Measurements from ENCODE around the gene MRPL14. TPM values are rescaled to one million over a fixed set of nuclear protein-coding genes. Genes with fewer than 3 reads are reported as not detected.

Gene MRPL14
- total RNA-seq, 4 donors from 2014 or later: 8.8 to 36.6 (median 18.9) TPM

DNA sequence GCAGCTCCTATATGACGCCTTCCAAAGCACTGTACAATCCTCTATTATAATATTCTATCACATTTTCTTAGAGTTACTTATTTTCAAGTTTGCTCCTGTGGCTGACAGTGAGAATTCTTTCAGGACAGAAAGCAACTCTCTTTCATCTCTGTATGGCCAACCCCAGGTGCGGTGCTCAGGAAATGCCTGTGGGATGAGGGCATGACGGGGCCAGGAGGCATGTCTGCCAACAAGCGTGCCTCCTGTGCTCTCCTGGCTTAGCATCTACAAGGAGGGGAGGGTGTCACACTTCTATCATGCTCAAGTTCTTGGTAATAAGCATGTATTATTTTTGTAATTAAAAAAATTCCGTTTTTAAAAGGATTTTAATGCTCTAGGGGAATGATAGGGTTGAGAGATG is 11.4 kb downstream of the MRPL14 start:
- DNase-seq (ENCODE audit: low spot score in 2 of 2): no peak
- Histone ChIP-seq H3K9me3 (no peaks in the 10 kb centered on the region), H3K27me3 (no peaks in the 10 kb centered on the region), H3K4me3 (no peak overlapping the region), H3K4me1 (peaks cover 0 to 36% (median 8%) of the 10 kb centered on the region in 4 donors), H3K27ac (no peak overlapping the region), H3K36me3 (peaks cover 0 to 47% (median 14%) of the 10 kb centered on the region in 3 donors)
- 81 to 84% methylated on average over 5 of the region's 5 CpGs for WGBS, 2 donors
- TF ChIP-seq, protein P1, sequence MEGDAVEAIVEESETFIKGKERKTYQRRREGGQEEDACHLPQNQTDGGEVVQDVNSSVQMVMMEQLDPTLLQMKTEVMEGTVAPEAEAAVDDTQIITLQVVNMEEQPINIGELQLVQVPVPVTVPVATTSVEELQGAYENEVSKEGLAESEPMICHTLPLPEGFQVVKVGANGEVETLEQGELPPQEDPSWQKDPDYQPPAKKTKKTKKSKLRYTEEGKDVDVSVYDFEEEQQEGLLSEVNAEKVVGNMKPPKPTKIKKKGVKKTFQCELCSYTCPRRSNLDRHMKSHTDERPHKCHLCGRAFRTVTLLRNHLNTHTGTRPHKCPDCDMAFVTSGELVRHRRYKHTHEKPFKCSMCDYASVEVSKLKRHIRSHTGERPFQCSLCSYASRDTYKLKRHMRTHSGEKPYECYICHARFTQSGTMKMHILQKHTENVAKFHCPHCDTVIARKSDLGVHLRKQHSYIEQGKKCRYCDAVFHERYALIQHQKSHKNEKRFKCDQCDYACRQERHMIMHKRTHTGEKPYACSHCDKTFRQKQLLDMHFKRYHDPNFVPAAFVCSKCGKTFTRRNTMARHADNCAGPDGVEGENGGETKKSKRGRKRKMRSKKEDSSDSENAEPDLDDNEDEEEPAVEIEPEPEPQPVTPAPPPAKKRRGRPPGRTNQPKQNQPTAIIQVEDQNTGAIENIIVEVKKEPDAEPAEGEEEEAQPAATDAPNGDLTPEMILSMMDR (IDR thresholded peaks at IDR 0.05): no peak
- TF ChIP-seq POLR2A (IDR thresholded peaks at IDR 0.05): no peak

DNA sequence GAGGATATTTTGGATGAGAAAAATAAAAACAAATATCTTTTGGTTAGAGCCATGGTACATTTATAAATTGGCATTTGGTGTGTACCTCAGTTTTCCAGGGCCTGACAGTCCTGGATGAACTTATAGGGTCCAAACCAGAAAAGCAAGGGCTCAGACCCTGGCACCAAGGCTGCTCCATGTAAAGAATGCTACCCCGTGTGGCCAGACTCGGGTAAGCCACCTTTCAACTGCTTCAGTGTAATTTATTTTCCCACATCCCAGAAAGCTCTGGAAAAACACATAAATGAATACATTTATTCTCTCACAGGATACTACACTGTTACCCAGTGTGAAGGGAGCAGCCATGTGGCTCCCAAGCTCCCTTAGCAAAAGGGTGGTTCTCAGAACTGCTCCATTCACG is 13.8 kb downstream of the MRPL14 start:
- Histone ChIP-seq H3K4me3 (no peak overlapping the region), H3K36me3 (peaks cover 0 to 66% (median 14%) of the 10 kb centered on the region in 3 donors), H3K4me1 (peaks cover 0 to 19% (median 8%) of the 10 kb centered on the region in 4 donors), H3K27ac (no peak overlapping the region), H3K9me3 (no peaks in the 10 kb centered on the region), H3K27me3 (no peaks in the 10 kb centered on the region)
- 46 to 59% methylated on average over 3 of the region's 3 CpGs for WGBS, 2 donors
- TF ChIP-seq EP300 (IDR thresholded peaks at IDR 0.05): no peak
- TF ChIP-seq POLR2A (IDR thresholded peaks at IDR 0.05): no peak
- TF ChIP-seq, protein P1 (IDR thresholded peaks at IDR 0.05): no peak
- no peak for DNase-seq (ENCODE audit: low spot score in 2 of 2)

DNA sequence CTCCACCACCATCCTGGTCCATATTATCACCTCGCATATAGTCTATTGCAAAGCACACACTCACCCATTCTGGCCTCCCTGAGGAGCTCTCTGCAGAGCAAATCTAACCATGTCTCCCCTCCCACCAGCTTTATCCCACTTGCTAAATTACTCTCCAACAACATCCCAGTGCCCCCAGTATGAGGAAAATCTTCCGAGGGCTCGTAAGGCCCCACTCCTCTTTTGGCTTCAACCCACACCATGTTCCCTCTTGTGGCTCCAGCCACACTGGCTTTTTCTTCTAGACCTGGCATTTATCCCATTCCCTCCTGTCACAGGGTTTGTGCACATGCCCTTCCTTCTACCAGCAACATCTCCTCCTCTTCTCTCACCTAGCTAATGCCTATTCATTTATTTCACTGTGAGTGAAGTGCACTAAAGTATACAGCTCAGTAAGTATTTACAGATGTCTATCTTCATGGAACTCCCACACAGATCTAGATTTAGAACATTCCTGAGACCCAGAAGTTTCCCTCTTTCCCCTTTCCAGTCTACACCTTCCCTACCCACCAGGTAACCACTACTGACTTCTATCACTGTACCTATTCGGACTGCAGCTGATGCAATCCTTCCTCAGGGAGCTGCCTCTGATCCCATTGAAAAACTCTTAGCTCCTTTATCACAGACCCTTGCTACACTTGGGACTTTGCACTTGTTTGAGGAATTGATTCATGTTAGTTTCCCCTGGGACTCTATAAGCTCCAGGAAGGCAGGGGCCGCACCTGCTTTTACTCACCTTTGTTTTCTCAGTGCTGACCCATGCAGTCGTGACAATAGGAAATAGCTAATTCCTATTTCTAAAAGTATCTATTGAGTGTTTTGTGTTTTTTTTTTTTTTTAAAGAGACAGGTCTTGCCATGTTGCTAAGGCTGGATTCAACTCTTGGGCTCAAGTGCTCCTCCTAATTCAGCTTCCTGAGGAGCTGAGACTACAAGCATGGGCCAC is 15.5 kb downstream of the MRPL14 start:
- H3K27me3 ChIP-seq: no peaks in the 10 kb centered on the region
- no peak for DNase-seq (ENCODE audit: low spot score in 2 of 2)
- 77 to 82% methylated on average over 6 of the region's 6 CpGs for WGBS, 2 donors
- H3K4me3 ChIP-seq: no peak overlapping the region
- peaks cover 0 to 10% (median 5%) of the 10 kb centered on the region in 4 donors for H3K4me1 ChIP-seq
- no peak overlapping the region for H3K27ac ChIP-seq
- peaks cover 0 to 81% (median 14%) of the 10 kb centered on the region in 3 donors for H3K36me3 ChIP-seq
- TF ChIP-seq POLR2A (IDR thresholded peaks at IDR 0.05) (no peak), EP300 (IDR thresholded peaks at IDR 0.05) (no peak)
- TF ChIP-seq, protein P1 (IDR thresholded peaks at IDR 0.05): no peak
- no peaks in the 10 kb centered on the region for H3K9me3 ChIP-seq

DNA sequence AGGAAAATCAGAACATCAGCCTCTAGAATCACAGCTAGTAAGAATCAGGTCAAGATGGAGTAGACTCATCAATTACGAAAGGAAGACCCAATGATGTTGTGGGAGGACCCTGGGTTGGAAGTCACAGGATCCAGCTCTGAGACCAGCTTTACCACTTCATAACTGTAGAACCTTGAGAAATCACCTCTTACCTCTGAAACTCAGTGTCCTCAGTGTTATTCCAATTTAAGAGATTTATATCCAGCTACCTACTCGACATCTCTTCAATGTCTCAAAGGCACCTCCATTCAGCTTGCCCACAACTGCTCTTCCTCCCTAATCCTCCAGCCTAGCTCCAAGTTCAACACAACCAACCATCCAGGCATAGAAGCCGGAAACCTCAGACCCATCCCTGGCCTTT is 16.3 kb downstream of the MRPL14 start:
- WGBS, 2 donors: 92% methylated on average over 3 of the region's 3 CpGs
- no peak for TF ChIP-seq EP300 (IDR thresholded peaks at IDR 0.05)
- no peak for TF ChIP-seq POLR2A (IDR thresholded peaks at IDR 0.05)
- TF ChIP-seq, protein P1 (IDR thresholded peaks at IDR 0.05): no peak
- no peaks in the 10 kb centered on the region for H3K27me3 ChIP-seq
- no peak for DNase-seq (ENCODE audit: low spot score in 2 of 2)
- no peak overlapping the region for H3K27ac ChIP-seq
- H3K36me3 ChIP-seq: peaks cover 0 to 89% (median 14%) of the 10 kb centered on the region in 3 donors
- no peaks in the 10 kb centered on the region for H3K9me3 ChIP-seq
- H3K4me1 ChIP-seq: peaks cover 0 to 4% (median 1%) of the 10 kb centered on the region in 4 donors
- no peak overlapping the region for H3K4me3 ChIP-seq

All from tibial nerve (tissue), 4 donors.